Ishikawa (cell line): ENCODE results near the gene GNG4.

Experiments
- CEBPB ChIP-seq: IDR thresholded peaks from 2 replicates; pipeline ENCODE4 v1.6.1; 2012
- CREB1 ChIP-seq: IDR thresholded peaks from 2 replicates; pipeline ENCODE4 v1.6.1; 2012; ENCODE audit warnings: low read depth
- EGR1 ChIP-seq: IDR thresholded peaks from 2 replicates; pipeline ENCODE4 v1.6.1; 2012
- EP300 ChIP-seq: IDR thresholded peaks from 2 replicates; pipeline ENCODE4 v1.6.1; 2012; ENCODE audit warnings: borderline replicate concordance
- FOXM1 ChIP-seq: IDR thresholded peaks from 2 replicates; pipeline ENCODE4 v1.6.1; 2012; ENCODE audit warnings: low read depth, borderline replicate concordance
- NFIC ChIP-seq: IDR thresholded peaks from 2 replicates; pipeline ENCODE4 v1.6.1; 2012
- RAD21 ChIP-seq: IDR thresholded peaks from 2 replicates; pipeline ENCODE4 v1.6.1; 2012; ENCODE audit warnings: low read depth
- TAF1 ChIP-seq: IDR thresholded peaks from 2 replicates; pipeline ENCODE4 v1.6.1; 2012; ENCODE audit warnings: low read depth, mild to moderate bottlenecking
- TCF12 ChIP-seq: IDR thresholded peaks from 2 replicates; pipeline ENCODE4 v1.6.1; 2012; ENCODE audit warnings: low read depth
- TEAD4 ChIP-seq: IDR thresholded peaks from 2 replicates; pipeline ENCODE4 v1.6.1; 2012
- YY1 ChIP-seq: IDR thresholded peaks from 2 replicates; pipeline ENCODE4 v1.6.1; 2012; ENCODE audit warnings: low read depth
- ZBTB7A ChIP-seq: IDR thresholded peaks from 2 replicates; pipeline ENCODE4 v1.6.1; 2012; ENCODE audit warnings: low read depth
- TF ChIP-seq, protein P1 (sequence below): IDR thresholded peaks from 2 replicates; pipeline ENCODE4 v1.6.1; 2012
- TF ChIP-seq, protein P2 (sequence below): IDR thresholded peaks from 2 replicates; pipeline ENCODE4 v1.6.1; 2012
- TF ChIP-seq, protein P3 (sequence below): IDR thresholded peaks from 2 replicates; pipeline ENCODE4 v1.6.1; 2012; ENCODE audit warnings: low read depth, mild to moderate bottlenecking

GNG4 gene

DNA sequence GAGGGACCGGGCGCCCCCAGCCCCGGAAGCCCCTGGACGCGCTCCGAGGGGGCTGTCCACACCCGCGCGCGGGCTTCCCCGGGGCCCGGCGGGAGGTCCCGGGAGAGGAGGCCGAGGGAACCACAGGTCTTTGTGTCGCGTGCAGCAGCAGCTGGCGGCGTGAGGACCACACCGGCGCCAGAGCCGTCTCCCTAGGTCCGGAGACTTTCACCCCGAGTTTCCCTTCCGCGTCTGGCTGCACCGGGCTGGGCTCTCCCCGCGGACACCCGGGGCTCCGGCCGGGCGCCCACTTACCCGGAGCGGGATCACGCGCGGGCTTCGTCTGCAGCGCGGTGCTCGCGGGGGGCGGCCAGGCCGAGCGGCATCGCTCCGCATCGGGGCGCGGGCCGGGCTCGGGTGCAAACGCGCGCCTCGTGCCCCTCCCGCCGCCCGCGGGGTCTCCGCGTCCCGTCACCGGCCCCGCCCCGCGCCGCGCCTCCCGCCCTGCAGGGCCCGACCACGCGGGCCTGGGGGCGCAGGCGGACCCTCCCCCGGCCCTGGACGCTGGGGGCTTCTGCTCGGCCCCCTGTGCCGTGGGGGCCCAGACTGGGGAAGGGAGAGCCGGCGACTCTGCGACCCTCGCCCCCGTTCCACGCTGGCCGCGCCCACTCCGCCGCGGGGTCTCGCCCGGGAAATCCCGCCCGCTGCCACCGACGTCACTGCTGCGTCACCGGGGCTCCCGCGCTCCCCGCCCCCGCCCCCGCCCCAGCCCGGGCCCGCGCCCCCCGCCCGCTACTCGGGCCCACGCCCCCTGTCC is at the start of gene GNG4:
GNG4 (minus strand) TSS at position 417 of the 796 bp plus-strand sequence. CDS start 65,946 bp downstream, outside the sequence.
- no peak for TF ChIP-seq CEBPB
- no peak for TF ChIP-seq YY1
- TF ChIP-seq TCF12 = no peak
- TF ChIP-seq, protein P1, sequence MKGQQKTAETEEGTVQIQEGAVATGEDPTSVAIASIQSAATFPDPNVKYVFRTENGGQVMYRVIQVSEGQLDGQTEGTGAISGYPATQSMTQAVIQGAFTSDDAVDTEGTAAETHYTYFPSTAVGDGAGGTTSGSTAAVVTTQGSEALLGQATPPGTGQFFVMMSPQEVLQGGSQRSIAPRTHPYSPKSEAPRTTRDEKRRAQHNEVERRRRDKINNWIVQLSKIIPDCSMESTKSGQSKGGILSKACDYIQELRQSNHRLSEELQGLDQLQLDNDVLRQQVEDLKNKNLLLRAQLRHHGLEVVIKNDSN = no peak
- TF ChIP-seq TEAD4 = no peak
- TF ChIP-seq, protein P2, sequence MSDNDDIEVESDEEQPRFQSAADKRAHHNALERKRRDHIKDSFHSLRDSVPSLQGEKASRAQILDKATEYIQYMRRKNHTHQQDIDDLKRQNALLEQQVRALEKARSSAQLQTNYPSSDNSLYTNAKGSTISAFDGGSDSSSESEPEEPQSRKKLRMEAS = peak; percentile 42; the same call in 1 of the 2 replicates
- TF ChIP-seq ZBTB7A = peak; percentile 79
- peak; percentile 56; the same call in 1 of the 2 replicates for TF ChIP-seq CREB1

DNA sequence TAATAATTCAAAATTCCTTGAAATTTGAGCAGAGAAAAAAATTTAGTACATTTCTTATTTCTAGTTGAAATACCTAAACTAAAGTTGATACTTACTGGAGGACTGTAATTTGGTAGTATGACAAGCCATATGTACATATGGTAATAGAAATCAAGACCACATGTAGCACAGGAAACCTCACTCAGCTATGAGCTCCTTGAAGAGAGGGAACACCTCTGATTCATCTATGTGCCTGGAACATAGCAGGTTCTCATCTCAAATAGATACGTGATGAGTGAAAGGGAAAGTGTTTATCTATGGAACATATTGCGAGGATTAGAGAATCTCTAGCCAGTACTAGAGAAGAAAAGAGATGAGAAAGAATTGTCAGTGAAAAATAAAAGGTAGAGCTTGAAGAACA is 47.9 kb upstream of the GNG4 start:
- TF ChIP-seq NFIC (no peak), FOXM1 (no peak), EP300 (no peak), RAD21 (no peak), EGR1 (no peak), CEBPB (no peak), TAF1 (no peak), YY1 (no peak), TCF12 (no peak), CREB1 (no peak), ZBTB7A (no peak)
- TF ChIP-seq, protein P3, sequence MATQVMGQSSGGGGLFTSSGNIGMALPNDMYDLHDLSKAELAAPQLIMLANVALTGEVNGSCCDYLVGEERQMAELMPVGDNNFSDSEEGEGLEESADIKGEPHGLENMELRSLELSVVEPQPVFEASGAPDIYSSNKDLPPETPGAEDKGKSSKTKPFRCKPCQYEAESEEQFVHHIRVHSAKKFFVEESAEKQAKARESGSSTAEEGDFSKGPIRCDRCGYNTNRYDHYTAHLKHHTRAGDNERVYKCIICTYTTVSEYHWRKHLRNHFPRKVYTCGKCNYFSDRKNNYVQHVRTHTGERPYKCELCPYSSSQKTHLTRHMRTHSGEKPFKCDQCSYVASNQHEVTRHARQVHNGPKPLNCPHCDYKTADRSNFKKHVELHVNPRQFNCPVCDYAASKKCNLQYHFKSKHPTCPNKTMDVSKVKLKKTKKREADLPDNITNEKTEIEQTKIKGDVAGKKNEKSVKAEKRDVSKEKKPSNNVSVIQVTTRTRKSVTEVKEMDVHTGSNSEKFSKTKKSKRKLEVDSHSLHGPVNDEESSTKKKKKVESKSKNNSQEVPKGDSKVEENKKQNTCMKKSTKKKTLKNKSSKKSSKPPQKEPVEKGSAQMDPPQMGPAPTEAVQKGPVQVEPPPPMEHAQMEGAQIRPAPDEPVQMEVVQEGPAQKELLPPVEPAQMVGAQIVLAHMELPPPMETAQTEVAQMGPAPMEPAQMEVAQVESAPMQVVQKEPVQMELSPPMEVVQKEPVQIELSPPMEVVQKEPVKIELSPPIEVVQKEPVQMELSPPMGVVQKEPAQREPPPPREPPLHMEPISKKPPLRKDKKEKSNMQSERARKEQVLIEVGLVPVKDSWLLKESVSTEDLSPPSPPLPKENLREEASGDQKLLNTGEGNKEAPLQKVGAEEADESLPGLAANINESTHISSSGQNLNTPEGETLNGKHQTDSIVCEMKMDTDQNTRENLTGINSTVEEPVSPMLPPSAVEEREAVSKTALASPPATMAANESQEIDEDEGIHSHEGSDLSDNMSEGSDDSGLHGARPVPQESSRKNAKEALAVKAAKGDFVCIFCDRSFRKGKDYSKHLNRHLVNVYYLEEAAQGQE = no peak
- TF ChIP-seq, protein P2 = no peak

DNA sequence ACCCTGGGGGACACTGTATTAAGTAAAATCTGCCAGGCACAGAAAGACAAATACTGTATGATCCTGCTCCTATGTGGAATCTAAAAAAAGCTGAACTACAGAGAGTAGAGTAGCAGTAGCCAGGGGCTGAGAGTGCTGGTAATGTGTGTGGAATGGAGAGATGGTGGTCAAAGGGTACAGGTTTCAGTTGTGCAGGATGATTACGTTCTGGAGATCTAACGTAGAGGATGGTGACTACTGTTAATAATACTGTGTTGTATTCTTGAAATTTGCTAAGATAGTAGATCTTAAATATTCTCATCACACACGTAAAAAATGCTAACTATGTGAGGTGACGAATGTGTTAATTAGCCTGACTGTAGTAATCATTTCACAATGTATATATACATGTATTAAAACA is 39.8 kb upstream of the GNG4 start:
- TF ChIP-seq EGR1 (no peak), YY1 (no peak), RAD21 (no peak), NFIC (no peak), TEAD4 (no peak), TAF1 (no peak), CEBPB (no peak), CREB1 (no peak), EP300 (no peak), FOXM1 (no peak), TCF12 (no peak), ZBTB7A (no peak)
- TF ChIP-seq, protein P3 = no peak
- TF ChIP-seq, protein P1 = no peak
- TF ChIP-seq, protein P2 = no peak

DNA sequence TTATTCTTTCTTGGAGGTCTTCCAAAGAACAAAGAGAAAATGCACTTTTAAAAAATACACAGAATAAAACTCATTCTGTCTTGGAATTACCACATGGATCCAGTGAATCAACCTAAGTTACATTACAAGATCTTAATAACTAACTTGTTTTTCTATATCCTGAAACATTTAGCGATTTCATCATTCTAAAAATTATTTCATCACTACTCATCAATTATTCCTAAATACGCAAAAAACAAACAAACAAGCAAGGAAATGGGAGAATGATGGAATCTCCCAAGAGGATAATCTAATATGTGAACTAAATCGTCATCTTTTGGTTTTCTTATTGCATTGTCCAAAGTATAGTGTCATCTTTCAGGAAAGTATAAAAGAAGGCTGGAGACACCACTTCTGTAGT is 38.5 kb upstream of the GNG4 start:
- TF ChIP-seq RAD21 (no peak), NFIC (no peak), TCF12 (no peak), EP300 (no peak), ZBTB7A (no peak)

DNA sequence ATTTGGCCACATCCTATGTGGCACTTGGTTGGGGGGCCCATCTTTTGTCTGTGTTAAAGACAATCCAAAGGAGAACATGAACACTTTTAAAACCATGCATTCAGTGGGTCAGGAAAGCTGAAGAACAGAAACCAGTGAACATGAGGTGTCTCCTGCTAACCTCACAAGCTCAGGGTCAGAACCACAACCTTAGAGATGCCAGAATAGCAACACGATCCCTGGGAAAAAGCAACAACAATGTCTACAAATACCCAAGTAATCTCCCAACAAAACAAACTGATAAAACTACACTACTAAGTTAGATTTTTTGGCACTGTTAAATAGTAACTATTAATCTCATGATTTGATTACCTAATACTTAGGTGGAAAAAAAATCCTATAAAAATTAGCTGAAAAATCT is 34.1 kb upstream of the GNG4 start:
- TF ChIP-seq CEBPB (no peak), RAD21 (no peak), NFIC (no peak), YY1 (no peak), TAF1 (no peak)

DNA sequence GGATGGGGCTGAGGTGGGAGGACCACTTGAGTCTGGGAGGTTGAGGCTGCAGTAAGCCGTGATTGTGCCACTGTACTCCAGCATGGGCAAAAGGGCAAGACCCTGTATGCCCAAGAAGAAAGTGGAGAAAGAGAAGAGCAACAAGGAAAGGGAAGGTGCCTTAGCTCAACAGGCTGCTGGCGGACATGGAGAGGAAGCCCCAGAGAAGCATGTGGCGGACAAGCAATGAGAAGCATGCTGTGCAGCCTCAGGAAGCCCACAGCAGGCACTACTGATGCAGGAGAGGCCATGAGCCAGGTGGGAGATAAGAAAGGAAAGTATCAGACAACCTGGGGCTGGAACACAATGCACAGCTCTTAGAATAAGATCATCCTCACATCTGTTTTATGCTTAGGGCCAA is 32.6 kb upstream of the GNG4 start:
- TF ChIP-seq FOXM1 (no peak), CREB1 (no peak), ZBTB7A (no peak), YY1 (no peak), CEBPB (no peak), TEAD4 (no peak), EGR1 (no peak), RAD21 (no peak), NFIC (no peak), EP300 (no peak)
- TF ChIP-seq, protein P2 = no peak
